Activated T-cell treated with anti-CD3 and anti-CD28 coated beads, Interleukin-2, amount 50 U/mL, for 1 hour (primary cell): ENCODE results near the gene RASL11B.
A peak's percentile ranks its signal among the peaks of the same experiment; 100 is the strongest.

ENCODE experiments used
- DNase-seq: peaks from one replicate; pipeline ENCODE4 v3.0.0-alpha.2; 2020

Gene RASL11B

GRCh38 chr4:52877036-52877435 lies 14.9 kb downstream of the RASL11B start:
- DNase-seq, result no peak

- DNase-seq, result no peak
Observed at GRCh38 chr4:52877694-52878093, 15.6 kb downstream of the RASL11B start.

- DNase-seq, result no peak
Observed at GRCh38 chr4:52879471-52879870, 17.4 kb downstream of the RASL11B start.

- DNase-seq, result no peak
Observed at GRCh38 chr4:52880994-52881393, 18.9 kb downstream of the RASL11B start.

- DNase-seq, result no peak
Observed at GRCh38 chr4:52883183-52883621, 21.1 kb downstream of the RASL11B start.

GRCh38 chr4:52883707-52884669 lies 21.9 kb downstream of the RASL11B start:
- no peak for DNase-seq

- DNase-seq, result no peak
Observed at GRCh38 chr4:52884994-52885393, 22.9 kb downstream of the RASL11B start.

GRCh38 chr4:52889354-52889753 lies 27.2 kb downstream of the RASL11B start:
- no peak for DNase-seq

GRCh38 chr4:52889778-52890520 lies 27.8 kb downstream of the RASL11B start:
- DNase-seq, result no peak

- DNase-seq, result no peak
Observed at GRCh38 chr4:52890521-52890791, 28.3 kb downstream of the RASL11B start.

- no peak for DNase-seq
Observed at GRCh38 chr4:52891743-52892142, 29.6 kb downstream of the RASL11B start.

GRCh38 chr4:52892880-52893279 lies 30.8 kb downstream of the RASL11B start:
- no peak for DNase-seq

GRCh38 chr4:52894443-52894842 lies 32.3 kb downstream of the RASL11B start:
- no peak for DNase-seq

- no peak for DNase-seq
Observed at GRCh38 chr4:52903273-52903672, 41.2 kb downstream of the RASL11B start.

- no peak for DNase-seq
Observed at GRCh38 chr4:52904421-52904820, 42.3 kb downstream of the RASL11B start.

GRCh38 chr4:52907510-52907909 lies 45.4 kb downstream of the RASL11B start:
- DNase-seq, result no peak

- no peak for DNase-seq
Observed at GRCh38 chr4:52910115-52910514, 48.0 kb downstream of the RASL11B start.

- DNase-seq, result peak; percentile 51
Observed at GRCh38 chr4:52911684-52912294, 49.7 kb downstream of the RASL11B start.

- no peak for DNase-seq
Observed at GRCh38 chr4:52912608-52913007, 50.5 kb downstream of the RASL11B start.

GRCh38 chr4:52914051-52914605 lies 52.0 kb downstream of the RASL11B start:
- DNase-seq, result no peak

- DNase-seq, result no peak
Observed at GRCh38 chr4:52915191-52915590, 53.1 kb downstream of the RASL11B start.

- no peak for DNase-seq
Observed at GRCh38 chr4:52915730-52916300, 53.7 kb downstream of the RASL11B start.
